Measurements from ENCODE around the gene DSPP.
"Not testable (repeated sequence)": the region's sequence is repeated elsewhere in the genome, so short reads cannot be mapped to it uniquely, and the experiment has no call there.

The DSPP gene

GRCh38 chr4:87608229-87608628 lies at the start of gene DSPP:
DSPP (plus strand) TSS chr4:87608529; CDS start chr4:87610909, 2,380 bp downstream.
- TF ChIP-seq, protein P1, sequence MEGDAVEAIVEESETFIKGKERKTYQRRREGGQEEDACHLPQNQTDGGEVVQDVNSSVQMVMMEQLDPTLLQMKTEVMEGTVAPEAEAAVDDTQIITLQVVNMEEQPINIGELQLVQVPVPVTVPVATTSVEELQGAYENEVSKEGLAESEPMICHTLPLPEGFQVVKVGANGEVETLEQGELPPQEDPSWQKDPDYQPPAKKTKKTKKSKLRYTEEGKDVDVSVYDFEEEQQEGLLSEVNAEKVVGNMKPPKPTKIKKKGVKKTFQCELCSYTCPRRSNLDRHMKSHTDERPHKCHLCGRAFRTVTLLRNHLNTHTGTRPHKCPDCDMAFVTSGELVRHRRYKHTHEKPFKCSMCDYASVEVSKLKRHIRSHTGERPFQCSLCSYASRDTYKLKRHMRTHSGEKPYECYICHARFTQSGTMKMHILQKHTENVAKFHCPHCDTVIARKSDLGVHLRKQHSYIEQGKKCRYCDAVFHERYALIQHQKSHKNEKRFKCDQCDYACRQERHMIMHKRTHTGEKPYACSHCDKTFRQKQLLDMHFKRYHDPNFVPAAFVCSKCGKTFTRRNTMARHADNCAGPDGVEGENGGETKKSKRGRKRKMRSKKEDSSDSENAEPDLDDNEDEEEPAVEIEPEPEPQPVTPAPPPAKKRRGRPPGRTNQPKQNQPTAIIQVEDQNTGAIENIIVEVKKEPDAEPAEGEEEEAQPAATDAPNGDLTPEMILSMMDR (IDR thresholded peaks at IDR 0.05; ENCODE audit: low read depth, low read length), result no peak
- DNase-seq (ENCODE audit: extremely low read depth, low read depth), result no peak

- no peak for DNase-seq (ENCODE audit: extremely low read depth, low read depth)
- TF ChIP-seq, protein P1 (IDR thresholded peaks at IDR 0.05; ENCODE audit: low read depth, low read length), result no peak
Observed at GRCh38 chr4:87559090-87559837, 49.1 kb upstream of the DSPP start.

DNA sequence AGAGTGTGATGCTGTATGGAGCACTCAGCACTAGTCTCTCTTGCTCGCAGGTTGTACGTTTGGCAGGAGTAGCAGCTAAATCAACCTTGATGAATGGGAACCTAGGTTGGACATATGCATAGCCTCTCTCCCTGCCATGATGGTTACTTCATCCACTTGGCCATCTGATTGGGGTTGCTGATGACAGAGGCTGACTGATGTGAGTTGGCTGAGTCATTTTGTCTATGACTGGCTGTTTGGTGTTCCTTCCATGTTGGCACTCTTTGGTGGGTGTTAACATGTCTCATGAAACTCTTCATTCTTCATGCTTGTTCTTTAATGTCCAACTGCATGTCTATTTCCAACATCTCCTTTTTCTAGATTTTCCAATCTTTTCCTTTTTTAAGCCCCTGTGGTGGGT lies 47.5 kb upstream of the DSPP start:
- no peak for DNase-seq (ENCODE audit: extremely low read depth, low read depth)
- TF ChIP-seq, protein P1 (IDR thresholded peaks at IDR 0.05; ENCODE audit: low read depth, low read length), result no peak

DNA sequence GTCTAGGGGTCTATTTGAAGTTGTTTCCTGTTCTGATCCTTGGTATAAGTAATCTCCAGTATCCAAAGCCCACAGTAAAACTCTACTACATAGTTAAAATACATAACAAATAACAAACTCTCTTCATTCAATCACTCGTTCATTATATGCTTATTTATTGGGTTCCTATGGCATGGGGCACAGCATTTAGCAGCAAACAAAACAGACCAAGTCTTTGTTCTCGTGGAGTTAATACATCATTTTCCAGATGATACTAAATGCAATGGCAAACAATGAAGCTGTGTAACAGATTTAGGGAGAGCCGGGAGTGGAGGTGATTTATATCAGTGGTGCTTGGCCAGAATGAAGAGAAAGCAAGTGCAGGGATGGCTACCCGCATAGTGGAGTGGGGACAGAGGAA lies 42.6 kb upstream of the DSPP start:
- no peak for DNase-seq (ENCODE audit: extremely low read depth, low read depth)
- TF ChIP-seq, protein P1 (IDR thresholded peaks at IDR 0.05; ENCODE audit: low read depth, low read length), result no peak

DNA sequence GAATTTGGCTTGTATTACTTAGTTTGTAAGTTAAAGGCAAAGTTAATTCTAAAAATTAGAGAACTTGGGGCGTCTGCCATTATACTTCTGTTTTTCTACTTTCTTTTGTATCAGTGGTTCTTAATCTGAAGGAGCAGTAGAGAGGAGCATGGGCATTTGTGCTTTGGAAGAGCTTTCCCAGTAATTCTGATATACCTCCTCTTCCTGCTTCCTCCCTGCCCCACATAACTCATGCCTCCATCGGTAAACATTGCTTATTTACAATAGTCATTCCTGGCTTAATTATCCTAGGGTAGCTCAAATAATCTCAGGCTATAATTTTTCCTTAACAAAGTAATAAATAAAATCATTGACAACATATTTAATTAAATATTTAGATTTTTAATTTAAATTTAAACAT lies 42.1 kb upstream of the DSPP start:
- TF ChIP-seq, protein P1 (IDR thresholded peaks at IDR 0.05; ENCODE audit: low read depth, low read length), result no peak
- no peak for DNase-seq (ENCODE audit: extremely low read depth, low read depth)

DNA sequence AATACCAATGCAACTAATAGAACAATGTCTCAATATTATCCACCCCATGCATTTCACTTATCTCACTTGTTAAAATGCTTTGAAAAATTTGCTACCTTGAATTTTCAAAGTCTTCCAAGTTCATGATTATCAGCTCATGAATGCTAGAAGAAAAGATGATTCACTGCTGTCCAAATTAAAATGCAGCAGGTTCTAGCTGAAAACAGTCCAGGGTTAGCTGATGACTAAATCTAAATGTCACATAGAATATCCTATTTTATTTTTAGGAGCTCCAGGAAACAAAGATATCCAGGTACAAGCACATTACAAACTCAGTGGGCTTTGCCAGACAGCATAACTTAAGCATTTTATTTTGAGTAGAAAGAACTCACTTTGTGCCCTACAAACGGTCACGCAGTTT lies 41.1 kb upstream of the DSPP start:
- TF ChIP-seq, protein P1 (IDR thresholded peaks at IDR 0.05; ENCODE audit: low read depth, low read length), result no peak
- no peak for DNase-seq (ENCODE audit: extremely low read depth, low read depth)

GRCh38 chr4:87570290-87570805 lies 38.0 kb upstream of the DSPP start:
- TF ChIP-seq, protein P1 (IDR thresholded peaks at IDR 0.05; ENCODE audit: low read depth, low read length), result no peak

DNA sequence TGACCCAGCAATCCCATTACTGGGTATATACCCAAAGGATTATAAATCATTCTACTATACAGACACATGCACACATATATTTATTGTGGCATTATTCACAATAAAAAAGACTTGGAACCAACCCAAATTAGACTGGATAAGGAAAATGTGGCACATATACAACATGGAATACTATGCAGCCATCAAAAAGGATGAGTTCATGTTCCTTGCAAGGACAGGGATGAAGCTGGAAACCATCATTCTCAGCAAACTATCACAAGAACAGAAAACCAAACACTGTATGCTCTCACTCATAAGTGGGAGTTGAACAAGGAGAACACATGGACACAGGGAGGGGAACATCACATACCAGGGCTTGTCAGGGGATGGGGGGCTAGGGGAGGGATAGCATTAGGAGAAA lies 34.0 kb upstream of the DSPP start:
- not testable (repeated sequence) for DNase-seq (ENCODE audit: extremely low read depth, low read depth)

More at GRCh38 chr4:87570290-87570805, 38.0 kb upstream of the DSPP start:
- no peak for DNase-seq (ENCODE audit: extremely low read depth, low read depth)
